ENCODE results near the gene OR11A1.

GRCh38 chr6:29424168-29424567, 32.7 kb downstream of the OR11A1 start:
- TF ChIP-seq, protein P1, sequence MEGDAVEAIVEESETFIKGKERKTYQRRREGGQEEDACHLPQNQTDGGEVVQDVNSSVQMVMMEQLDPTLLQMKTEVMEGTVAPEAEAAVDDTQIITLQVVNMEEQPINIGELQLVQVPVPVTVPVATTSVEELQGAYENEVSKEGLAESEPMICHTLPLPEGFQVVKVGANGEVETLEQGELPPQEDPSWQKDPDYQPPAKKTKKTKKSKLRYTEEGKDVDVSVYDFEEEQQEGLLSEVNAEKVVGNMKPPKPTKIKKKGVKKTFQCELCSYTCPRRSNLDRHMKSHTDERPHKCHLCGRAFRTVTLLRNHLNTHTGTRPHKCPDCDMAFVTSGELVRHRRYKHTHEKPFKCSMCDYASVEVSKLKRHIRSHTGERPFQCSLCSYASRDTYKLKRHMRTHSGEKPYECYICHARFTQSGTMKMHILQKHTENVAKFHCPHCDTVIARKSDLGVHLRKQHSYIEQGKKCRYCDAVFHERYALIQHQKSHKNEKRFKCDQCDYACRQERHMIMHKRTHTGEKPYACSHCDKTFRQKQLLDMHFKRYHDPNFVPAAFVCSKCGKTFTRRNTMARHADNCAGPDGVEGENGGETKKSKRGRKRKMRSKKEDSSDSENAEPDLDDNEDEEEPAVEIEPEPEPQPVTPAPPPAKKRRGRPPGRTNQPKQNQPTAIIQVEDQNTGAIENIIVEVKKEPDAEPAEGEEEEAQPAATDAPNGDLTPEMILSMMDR (IDR thresholded peaks at IDR 0.05) = no peak
- TF ChIP-seq POLR2A (IDR thresholded peaks at IDR 0.05) = no peak
